Erythroblast (primary cell): Measurements from ENCODE around the gene MAN1C1.

Experiments
- DNase-seq, 2 experiments: peaks; one replicate each; lab custom pipeline; 2025; lab: John Stamatoyannopoulos, UW
- GATA1 ChIP-seq: IDR thresholded peaks from 2 replicates; pipeline ENCODE4 v1.6.1; 2011; ENCODE audit warnings: low read depth, mild to moderate bottlenecking, control low read depth, low read length, moderate library complexity
- POLR2A ChIP-seq: IDR thresholded peaks from 2 replicates; pipeline ENCODE4 v1.6.1; 2011; ENCODE audit warnings: mild to moderate bottlenecking, low read length

The MAN1C1 gene

DNA sequence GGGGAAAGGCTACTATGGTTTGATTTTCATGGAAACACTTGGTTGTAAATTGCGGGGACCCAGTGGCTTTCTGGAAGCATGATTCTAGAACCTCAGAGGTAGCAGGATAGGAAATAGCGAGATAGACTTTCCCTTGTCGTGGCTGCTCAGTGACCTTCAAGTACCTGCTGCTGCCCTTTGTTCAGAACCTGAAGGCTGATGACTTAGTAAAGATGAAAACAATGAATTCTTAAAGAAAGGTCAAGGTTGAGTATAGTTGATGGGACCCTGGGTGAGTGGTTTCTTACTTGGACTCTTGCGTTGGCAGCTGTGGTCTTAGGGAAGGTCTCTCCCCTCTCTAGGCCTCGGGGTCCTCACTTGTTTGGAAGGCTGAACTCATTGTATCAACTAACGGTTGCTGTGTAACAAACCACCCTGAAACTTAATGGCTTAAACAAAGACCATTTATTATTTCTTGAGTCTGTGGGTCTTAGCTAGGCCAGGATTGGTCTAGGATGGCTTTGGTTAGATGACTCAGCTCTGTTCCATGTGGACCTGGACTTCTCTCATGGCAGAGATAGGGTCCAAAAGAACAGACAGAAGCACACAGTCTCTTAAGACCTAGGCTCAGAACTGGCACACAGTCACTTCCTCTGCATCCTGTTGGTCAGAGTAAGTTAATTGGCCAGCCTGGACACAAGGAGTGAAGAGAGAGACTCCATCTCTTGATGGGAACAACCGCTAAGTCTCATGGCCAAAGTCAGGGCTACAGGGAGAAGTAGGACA is 94.2 kb downstream of the MAN1C1 start:
- no peak for DNase-seq
- TF ChIP-seq GATA1 (no peak), POLR2A (no peak)

GRCh38 chr1:25711555-25712298 is 95.1 kb downstream of the MAN1C1 start:
- no peak for TF ChIP-seq GATA1
- TF ChIP-seq POLR2A = no peak
- DNase-seq = no peak

DNA sequence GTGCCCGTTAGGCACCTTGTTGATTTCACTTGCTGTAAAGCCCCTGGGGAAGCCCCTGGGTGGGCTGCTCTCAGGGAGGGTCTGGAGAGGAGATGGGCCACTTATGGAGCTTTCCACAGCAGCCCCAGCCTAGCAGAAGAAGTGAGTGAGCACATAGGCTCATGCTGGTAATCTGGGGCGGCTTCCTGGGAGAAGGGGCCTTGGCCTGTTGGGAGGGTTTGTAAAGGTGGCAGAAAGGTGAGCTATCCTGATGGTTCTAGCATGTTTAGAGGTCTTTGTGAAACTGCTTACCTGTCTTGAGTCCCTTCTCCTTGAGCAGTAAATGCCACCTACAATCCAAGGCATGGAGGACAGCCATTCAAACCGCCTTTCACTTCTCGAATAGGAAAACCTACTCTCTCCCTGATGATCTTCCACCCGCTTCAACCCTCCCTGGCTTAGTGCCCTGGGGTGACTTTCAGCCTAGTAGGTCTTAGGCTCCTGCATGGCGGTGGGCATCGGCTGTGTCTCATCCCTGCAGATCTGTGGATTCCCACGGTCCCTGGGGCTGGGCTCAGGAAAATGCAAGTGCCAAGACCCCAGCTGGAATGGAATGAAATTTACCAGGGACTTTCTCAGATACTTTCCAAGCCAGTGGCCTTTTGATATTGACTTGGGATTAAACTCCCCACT is 95.8 kb downstream of the MAN1C1 start:
- TF ChIP-seq GATA1 = no peak
- TF ChIP-seq POLR2A = no peak

GRCh38 chr1:25713961-25714360 is 97.4 kb downstream of the MAN1C1 start:
- TF ChIP-seq POLR2A (no peak), GATA1 (no peak)

More for the DNA sequence above, 95.8 kb downstream of the MAN1C1 start:
- DNase-seq = no peak

GRCh38 chr1:25714372-25714931 is 97.9 kb downstream of the MAN1C1 start:
- no peak for DNase-seq
- TF ChIP-seq GATA1 (no peak), POLR2A (no peak)

More at GRCh38 chr1:25713961-25714360, 97.4 kb downstream of the MAN1C1 start:
- DNase-seq = no peak

- DNase-seq = no peak
- no peak for TF ChIP-seq GATA1
- TF ChIP-seq POLR2A = no peak
These were observed 99.3 kb downstream of the MAN1C1 start for GRCh38 chr1:25715888-25716287.

DNA sequence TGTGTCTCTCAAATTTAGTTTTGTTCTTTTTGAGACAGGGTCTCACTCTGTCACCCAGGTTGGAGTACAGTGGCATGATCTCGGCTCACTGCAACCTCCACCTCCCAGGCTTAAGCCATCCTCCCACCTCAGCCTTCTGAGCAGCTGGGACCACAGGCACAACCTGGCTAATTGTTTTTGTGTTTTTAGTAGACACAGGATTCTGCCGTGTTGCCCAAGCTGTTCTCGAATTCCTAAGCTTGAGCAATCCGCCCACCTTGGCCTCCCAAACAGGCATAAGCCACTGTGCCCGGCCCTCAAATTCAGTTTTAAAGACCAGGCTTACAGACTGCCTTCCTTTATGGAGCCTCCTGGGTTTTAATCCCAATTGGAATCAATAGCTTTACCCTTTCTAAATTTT is 99.7 kb downstream of the MAN1C1 start:
- DNase-seq = no peak
- no peak for TF ChIP-seq POLR2A
- no peak for TF ChIP-seq GATA1

DNA sequence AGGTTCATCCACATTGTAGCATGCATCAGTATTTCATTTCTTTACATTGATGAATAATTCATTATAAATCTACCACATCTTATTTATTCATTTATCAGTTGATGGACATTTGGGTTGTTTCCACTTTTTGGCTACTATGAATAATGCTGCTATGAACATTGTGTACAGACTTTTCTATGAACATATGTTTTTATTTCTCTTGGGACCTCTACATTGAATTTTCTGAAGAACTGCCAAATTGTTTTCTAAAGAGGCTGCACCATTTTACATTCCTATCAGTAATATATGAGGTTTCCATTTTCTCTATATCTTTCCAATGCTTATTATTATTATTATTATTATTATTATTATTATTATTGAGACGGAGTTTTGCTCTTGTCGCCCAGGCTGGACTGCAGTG is 102.1 kb downstream of the MAN1C1 start:
- TF ChIP-seq POLR2A (no peak), GATA1 (no peak)
- no peak for DNase-seq

DNA sequence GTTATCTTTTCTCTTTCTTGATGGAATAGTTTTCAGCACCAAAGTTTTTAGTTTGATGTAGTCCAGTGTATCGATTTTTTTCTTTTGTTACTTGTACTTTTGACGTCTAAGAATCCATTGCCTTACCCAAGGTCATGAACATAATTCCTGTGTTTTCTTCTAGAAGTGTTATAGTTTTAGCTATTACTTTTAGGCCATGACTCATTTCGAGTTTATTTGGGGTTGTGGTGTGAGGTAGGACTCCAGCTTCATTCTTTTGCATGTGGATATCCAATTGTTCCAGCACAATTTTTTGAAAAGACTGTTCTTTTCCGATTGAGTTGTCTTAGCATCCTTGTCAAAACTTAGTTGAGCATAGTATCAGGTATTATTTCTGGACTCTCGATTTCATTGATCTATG is 104.0 kb downstream of the MAN1C1 start:
- TF ChIP-seq POLR2A = no peak
- no peak for TF ChIP-seq GATA1
- no peak for DNase-seq

DNA sequence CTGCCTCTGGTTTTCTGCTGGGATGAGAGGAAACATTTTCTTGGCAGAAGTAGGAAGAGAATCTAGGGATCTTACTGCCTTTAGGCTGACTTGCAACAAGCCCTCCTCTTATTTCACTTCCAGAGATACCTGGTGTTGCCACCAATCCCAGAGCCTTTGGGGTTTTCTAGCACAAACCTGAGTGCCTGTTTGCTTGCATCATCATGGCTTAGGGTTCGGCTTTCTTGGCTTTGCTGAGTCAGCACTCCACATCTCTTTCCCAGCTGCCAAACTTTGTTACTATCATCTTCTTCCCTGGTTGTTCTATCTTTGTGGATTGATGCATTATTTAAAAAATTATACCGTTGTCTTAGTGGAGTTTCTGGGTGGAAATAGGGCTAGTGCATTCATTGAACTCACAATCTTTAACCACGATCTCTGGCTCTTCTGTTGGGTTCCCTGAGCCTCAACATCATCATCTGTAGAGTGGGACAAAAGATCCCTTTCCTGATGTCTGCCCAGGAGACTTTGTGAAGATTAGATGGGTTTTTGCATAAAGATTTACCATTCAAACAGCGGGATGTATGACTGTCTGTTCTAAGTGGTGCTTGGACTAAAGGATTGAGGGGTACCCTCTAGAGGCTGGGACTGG is 106.8 kb downstream of the MAN1C1 start:
- TF ChIP-seq GATA1 (no peak), POLR2A (no peak)
- DNase-seq = no peak

- TF ChIP-seq GATA1 = no peak
- TF ChIP-seq POLR2A = no peak
- DNase-seq = no peak
These were observed 107.6 kb downstream of the MAN1C1 start for GRCh38 chr1:25724201-25724600.

DNA sequence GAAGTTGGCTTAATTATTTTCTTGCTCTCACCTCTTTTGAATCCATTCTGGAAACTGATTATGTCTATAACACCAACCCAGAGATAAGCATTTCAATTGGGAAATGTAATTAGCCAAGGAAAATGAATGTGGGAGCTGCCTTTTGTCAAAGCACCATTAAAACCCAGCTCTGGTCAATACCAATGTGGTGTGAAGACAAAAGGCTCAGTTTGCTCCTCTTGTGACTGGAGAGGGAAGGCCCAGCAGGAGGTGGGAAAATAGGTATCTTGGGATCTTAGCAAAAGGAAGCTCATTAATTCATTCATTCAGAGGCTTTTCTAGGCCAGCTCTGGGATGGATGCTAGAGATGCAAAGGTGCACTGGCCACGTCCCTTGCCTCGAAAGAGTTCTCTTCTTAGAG is 108.4 kb downstream of the MAN1C1 start:
- TF ChIP-seq GATA1 = no peak
- TF ChIP-seq POLR2A = no peak
- DNase-seq = no peak

DNA sequence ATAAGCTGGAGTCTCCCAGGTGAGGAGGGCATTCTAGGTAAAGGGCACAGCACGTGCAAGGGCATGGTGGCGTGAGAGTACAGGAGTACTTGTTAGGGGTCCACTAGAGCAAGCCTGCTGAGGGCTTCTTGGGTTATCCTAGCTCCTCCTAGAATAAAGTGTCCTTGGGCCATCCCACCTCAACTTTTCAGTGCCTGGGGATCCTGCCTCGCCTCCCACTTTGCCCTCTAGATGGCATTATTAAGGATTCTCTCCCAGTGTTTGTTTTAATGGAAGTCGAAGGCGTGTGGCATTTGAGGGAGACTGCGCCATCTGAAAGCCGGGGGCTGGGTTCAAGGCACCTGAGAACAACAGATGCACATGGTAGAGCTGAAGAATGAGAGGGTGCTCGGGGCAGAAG is 108.9 kb downstream of the MAN1C1 start:
- no peak for DNase-seq
- TF ChIP-seq POLR2A = no peak
- TF ChIP-seq GATA1 = no peak

DNA sequence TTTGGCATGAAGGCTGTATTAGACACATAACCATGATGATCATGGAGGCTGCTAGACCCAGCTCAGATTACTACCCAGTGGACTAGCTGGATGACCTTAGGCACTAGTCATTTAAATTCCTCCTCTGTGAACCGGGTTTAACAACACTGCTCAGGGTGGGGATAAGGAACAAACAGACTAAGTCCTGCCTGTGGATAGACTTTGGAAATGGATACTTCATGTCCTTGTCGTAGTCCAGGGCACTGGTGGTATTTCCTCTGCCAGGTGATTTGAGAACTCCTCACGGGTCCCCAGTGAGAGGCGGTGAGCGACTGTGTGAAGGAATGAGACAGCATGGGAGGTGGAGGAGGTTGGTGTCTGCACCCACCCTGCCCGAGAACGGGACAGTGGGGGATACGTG is 110.5 kb downstream of the MAN1C1 start:
- no peak for DNase-seq

More for the DNA sequence above, 110.5 kb downstream of the MAN1C1 start:
- TF ChIP-seq GATA1 (no peak), POLR2A (no peak)
